ENCODE results near the gene KIAA1549. TPM values are rescaled to one million over a fixed set of nuclear protein-coding genes. Genes with fewer than 3 reads are reported as not detected.

Gene KIAA1549
- total RNA-seq, 2 experiments from 2014 or later: not detected

DNA sequence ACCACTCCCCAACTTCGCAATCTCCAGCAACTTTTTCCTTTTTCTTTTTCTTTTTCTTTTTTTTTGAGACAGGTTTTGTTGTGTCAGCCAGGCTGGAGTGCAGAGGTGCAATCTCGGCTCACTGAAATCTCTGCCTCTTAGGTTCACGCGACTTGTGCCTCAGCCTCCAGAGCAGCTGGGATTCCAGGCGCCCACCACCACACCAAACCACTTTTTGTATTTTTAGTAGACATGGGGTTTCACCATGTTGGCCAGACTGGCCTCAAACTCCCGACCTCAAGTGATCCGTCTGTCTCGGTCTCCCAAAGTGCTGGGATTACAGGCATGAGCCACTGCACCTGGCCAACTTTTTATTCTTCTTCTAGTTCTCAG is 55.0 kb downstream of the KIAA1549 start:
- DNase-seq (no peak), ATAC-seq (ENCODE audit: poor library complexity) (no peak)
- H3K4me1 ChIP-seq (ENCODE audit: insufficient read depth, low read length): no peaks in the 10 kb centered on the region
- no peaks in the 10 kb centered on the region for H3K9me3 Mint-ChIP-seq
- H3K4me3 ChIP-seq (ENCODE audit: low read length): no peak overlapping the region
- H3K36me3 ChIP-seq (ENCODE audit: insufficient read depth, low read length): no peaks in the 10 kb centered on the region
- TF ChIP-seq, protein P1, sequence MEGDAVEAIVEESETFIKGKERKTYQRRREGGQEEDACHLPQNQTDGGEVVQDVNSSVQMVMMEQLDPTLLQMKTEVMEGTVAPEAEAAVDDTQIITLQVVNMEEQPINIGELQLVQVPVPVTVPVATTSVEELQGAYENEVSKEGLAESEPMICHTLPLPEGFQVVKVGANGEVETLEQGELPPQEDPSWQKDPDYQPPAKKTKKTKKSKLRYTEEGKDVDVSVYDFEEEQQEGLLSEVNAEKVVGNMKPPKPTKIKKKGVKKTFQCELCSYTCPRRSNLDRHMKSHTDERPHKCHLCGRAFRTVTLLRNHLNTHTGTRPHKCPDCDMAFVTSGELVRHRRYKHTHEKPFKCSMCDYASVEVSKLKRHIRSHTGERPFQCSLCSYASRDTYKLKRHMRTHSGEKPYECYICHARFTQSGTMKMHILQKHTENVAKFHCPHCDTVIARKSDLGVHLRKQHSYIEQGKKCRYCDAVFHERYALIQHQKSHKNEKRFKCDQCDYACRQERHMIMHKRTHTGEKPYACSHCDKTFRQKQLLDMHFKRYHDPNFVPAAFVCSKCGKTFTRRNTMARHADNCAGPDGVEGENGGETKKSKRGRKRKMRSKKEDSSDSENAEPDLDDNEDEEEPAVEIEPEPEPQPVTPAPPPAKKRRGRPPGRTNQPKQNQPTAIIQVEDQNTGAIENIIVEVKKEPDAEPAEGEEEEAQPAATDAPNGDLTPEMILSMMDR (IDR thresholded peaks at IDR 0.05): no peak
- H3K36me3 Mint-ChIP-seq (ENCODE audit: low read depth): no peaks in the 10 kb centered on the region
- ChIA-PET CTCF (interaction anchor here (0.7 kb wide), 1 partner anchor 183 kb away, joined by 3 read pairs; no protein-coding TSS in a partner anchor), POLR2A (no interaction called here)
- intact Hi-C loops (cut with DNase I, micrococcal nuclease): no loop called here
- H3K4me1 Mint-ChIP-seq (ENCODE audit: low read depth): no peaks in the 10 kb centered on the region
- H3K9me3 ChIP-seq (ENCODE audit: control insufficient read depth in 1 of 2, insufficient read depth in 1 of 2, low read length in 2 of 2): no peaks in the 10 kb centered on the region
- H3K27me3 ChIP-seq (ENCODE audit: control insufficient read depth in 1 of 2, insufficient read depth in 2 of 2, low read length in 2 of 2): no peaks in the 10 kb centered on the region
- H3K4me3 Mint-ChIP-seq: no peak overlapping the region
- no peak overlapping the region for H3K27ac Mint-ChIP-seq
- no peaks in the 10 kb centered on the region for H3K27me3 Mint-ChIP-seq
- H3K27ac ChIP-seq (ENCODE audit: low read depth in 1 of 2, low read length in 2 of 2): no peak overlapping the region

DNA sequence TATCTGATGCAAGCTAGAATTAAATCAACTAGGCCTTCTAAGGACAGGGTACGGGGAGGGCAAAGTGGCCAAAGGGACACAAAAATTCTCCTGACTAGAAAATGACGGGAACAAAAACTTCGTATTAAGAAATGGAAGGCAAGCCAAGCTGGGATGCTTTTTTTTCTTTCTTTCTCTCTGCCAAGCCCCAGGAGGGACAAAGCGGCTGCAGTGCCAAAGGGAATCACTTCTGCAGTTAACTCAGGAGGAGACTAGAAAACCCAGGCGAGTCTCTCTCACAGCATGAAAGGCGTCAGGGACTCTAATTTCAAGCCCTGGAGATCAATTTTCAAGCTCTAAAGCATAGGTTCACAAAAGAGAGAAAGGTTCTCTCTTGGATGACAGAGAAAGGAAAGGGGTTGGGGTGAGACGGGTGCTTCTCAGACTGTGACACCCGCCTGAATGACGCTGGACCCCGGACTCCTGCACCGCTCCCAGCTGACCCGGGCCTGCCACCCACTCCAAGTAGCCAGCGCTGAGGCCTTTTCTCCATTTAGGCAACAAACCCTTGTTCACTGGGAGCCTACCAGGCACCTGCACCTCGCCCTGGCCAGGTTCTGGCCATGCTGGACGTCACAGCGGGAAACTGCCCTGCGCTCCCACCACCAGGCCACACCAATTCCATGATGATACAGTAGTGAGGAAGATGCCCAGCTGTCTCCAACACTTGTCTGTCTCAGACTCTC is 56.5 kb downstream of the KIAA1549 start:
- H3K4me3 Mint-ChIP-seq: no peak overlapping the region
- H3K4me1 ChIP-seq (ENCODE audit: insufficient read depth, low read length): no peaks in the 10 kb centered on the region
- no peaks in the 10 kb centered on the region for H3K9me3 ChIP-seq (ENCODE audit: control insufficient read depth in 1 of 2, insufficient read depth in 1 of 2, low read length in 2 of 2)
- no peaks in the 10 kb centered on the region for H3K9me3 Mint-ChIP-seq
- H3K4me1 Mint-ChIP-seq (ENCODE audit: low read depth): peaks cover 6% of the 10 kb centered on the region
- H3K27ac ChIP-seq (ENCODE audit: low read depth in 1 of 2, low read length in 2 of 2): no peak overlapping the region
- H3K4me3 ChIP-seq (ENCODE audit: low read length): no peak overlapping the region
- no peak overlapping the region for H3K27ac Mint-ChIP-seq
- H3K36me3 Mint-ChIP-seq (ENCODE audit: low read depth): no peaks in the 10 kb centered on the region
- POLR2A ChIA-PET: no interaction called here
- ATAC-seq (ENCODE audit: poor library complexity) (no peak), DNase-seq (no peak)
- H3K27me3 Mint-ChIP-seq: no peaks in the 10 kb centered on the region
- H3K27me3 ChIP-seq (ENCODE audit: control insufficient read depth in 1 of 2, insufficient read depth in 2 of 2, low read length in 2 of 2): no peaks in the 10 kb centered on the region
- no peaks in the 10 kb centered on the region for H3K36me3 ChIP-seq (ENCODE audit: insufficient read depth, low read length)
- intact Hi-C loops (cut with DNase I, micrococcal nuclease): no loop called here
- CTCF ChIA-PET: no interaction called here
- TF ChIP-seq, protein P1 (IDR thresholded peaks at IDR 0.05): no peak

DNA sequence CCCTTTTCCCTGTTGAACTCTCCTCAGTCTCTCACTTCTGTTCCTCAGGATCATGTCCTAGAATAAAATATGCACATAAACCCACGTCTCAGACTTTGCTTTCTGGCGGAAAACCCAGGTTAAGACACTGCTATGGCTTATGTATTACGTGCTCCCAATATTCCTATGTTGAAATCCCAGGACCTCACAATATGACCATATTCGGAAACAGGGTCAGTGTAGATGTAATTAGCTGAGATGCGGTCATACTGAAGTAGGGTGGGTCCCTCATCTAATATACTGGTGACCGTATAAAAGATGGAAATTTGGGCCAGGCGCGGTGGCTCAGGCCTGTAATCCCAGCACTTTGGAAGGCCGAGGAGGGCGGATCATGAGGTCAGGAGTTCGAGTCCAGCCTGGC is 59.9 kb downstream of the KIAA1549 start:
- Mint-ChIP-seq H3K27ac (no peak overlapping the region), H3K9me3 (no peaks in the 10 kb centered on the region), H3K4me3 (no peak overlapping the region), H3K36me3 (ENCODE audit: low read depth) (no peaks in the 10 kb centered on the region), H3K4me1 (ENCODE audit: low read depth) (peaks cover 11% of the 10 kb centered on the region), H3K27me3 (no peaks in the 10 kb centered on the region)
- Histone ChIP-seq H3K36me3 (ENCODE audit: insufficient read depth, low read length) (no peaks in the 10 kb centered on the region), H3K4me3 (ENCODE audit: low read length) (no peak overlapping the region), H3K4me1 (ENCODE audit: insufficient read depth, low read length) (no peaks in the 10 kb centered on the region), H3K27me3 (ENCODE audit: control insufficient read depth in 1 of 2, insufficient read depth in 2 of 2, low read length in 2 of 2) (no peaks in the 10 kb centered on the region), H3K27ac (ENCODE audit: low read depth in 1 of 2, low read length in 2 of 2) (no peak overlapping the region), H3K9me3 (ENCODE audit: control insufficient read depth in 1 of 2, insufficient read depth in 1 of 2, low read length in 2 of 2) (no peaks in the 10 kb centered on the region)
- TF ChIP-seq, protein P1 (IDR thresholded peaks at IDR 0.05): no peak
- intact Hi-C loops (cut with DNase I, micrococcal nuclease): no loop called here
- ATAC-seq (ENCODE audit: poor library complexity) (no peak), DNase-seq (no peak)
- POLR2A ChIA-PET: no interaction called here
- CTCF ChIA-PET: no interaction called here

All from CD4-positive, alpha-beta T cell (primary cell).